OCI-LY7 (cell line): Measurements from ENCODE around the gene ATP1A2. TPM values are rescaled to one million over a fixed set of nuclear protein-coding genes. Genes with fewer than 3 reads are reported as not detected.

Experiments
- BruUV-seq: library from RNA; stranded (reverse); fragments of 400-500 nt; replicated peaks from 2 replicates; lab custom pipeline; 2021; lab: Mats Ljungman, UMichigan
- CTCF ChIA-PET: fragments of 300-600 bp; sonication (Branson Sonifier 250); formaldehyde crosslinking; loops from one replicate; lab custom pipeline; 2022; ENCODE audit warnings: antibody characterized with exemption; ENCODE audit not compliant: unreplicated experiment; lab: Charles Lee
- POLR2A ChIA-PET: fragments of 300-600 bp; sonication (Branson Sonifier 250); formaldehyde crosslinking; loops from one replicate; lab custom pipeline; 2022; ENCODE audit warnings: antibody characterized with exemption; lab: Charles Lee
- DNase-seq: peaks from one replicate; pipeline ENCODE4 v3.0.0-alpha.2; 2015; ENCODE audit warnings: low spot score
- H2AFZ ChIP-seq: fragments of 200-600 bp; sonication (generic), shearing (Covaris generic); 2 replicates; pipeline ENCODE4 v1.6.1; 2014; ENCODE audit warnings: mild to moderate bottlenecking, antibody characterized with exemption, low read length, moderate library complexity
- H3K27ac ChIP-seq: fragments of 200-600 bp; sonication (generic); 2 replicates; pipeline ENCODE4 v1.5.1; 2014; ENCODE audit warnings: mixed run types, low read depth, mild to moderate bottlenecking, moderate library complexity, low read length, inconsistent platforms; ENCODE audit not compliant: poor library complexity, severe bottlenecking
- H3K36me3 ChIP-seq: fragments of 200-600 bp; sonication (generic); 2 replicates; pipeline ENCODE4 v1.6.1; 2014; ENCODE audit warnings: mild to moderate bottlenecking, antibody characterized with exemption, low read length, moderate library complexity, mixed read lengths; ENCODE audit not compliant: insufficient read depth
- H3K4me1 ChIP-seq: fragments of 200-600 bp; sonication (generic); 2 replicates; pipeline ENCODE4 v1.5.1; 2014; ENCODE audit warnings: mild to moderate bottlenecking, low read length; ENCODE audit not compliant: insufficient read depth, poor library complexity, severe bottlenecking
- H3K4me2 ChIP-seq: fragments of 200-600 bp; sonication (generic); 2 replicates; pipeline ENCODE4 v1.6.1; 2014; ENCODE audit warnings: mild to moderate bottlenecking, low read length
- H3K4me3 ChIP-seq: fragments of 200-600 bp; sonication (generic); 2 replicates; pipeline ENCODE4 v1.5.1; 2014; ENCODE audit warnings: mild to moderate bottlenecking, low read depth, low read length; ENCODE audit not compliant: poor library complexity, severe bottlenecking
- H3K79me2 ChIP-seq: fragments of 200-600 bp; sonication (generic); 2 replicates; pipeline ENCODE4 v1.6.1; 2016; ENCODE audit warnings: low read depth, mild to moderate bottlenecking, low read length, moderate library complexity, mixed read lengths; ENCODE audit not compliant: insufficient read depth
- H3K9me2 ChIP-seq: fragments of 200-600 bp; sonication (generic); 2 replicates; pipeline ENCODE4 v1.6.1; 2016; ENCODE audit warnings: mild to moderate bottlenecking, low read length, mixed read lengths; ENCODE audit not compliant: insufficient read depth
- H3K9me3 ChIP-seq: fragments of 200-600 bp; sonication (generic); 2 replicates; pipeline ENCODE4 v1.6.1; 2014; ENCODE audit warnings: mild to moderate bottlenecking, mixed run types, low read length, mixed read lengths
- H4K20me1 ChIP-seq: fragments of 200-600 bp; sonication (generic); 2 replicates; pipeline ENCODE4 v1.6.1; 2014; ENCODE audit warnings: mild to moderate bottlenecking, antibody characterized with exemption, low read length, moderate library complexity, mixed read lengths; ENCODE audit not compliant: insufficient read depth
- CTCF ChIP-seq: fragments of 200-600 bp; sonication (generic); conservative IDR thresholded peaks from 2 replicates; pipeline ENCODE4 v1.5.1; 2014; ENCODE audit warnings: mild to moderate bottlenecking, antibody characterized with exemption, low read length, moderate library complexity, mixed read lengths
- EZH2phosphoT487 ChIP-seq: fragments of 200-600 bp; sonication (generic); IDR thresholded peaks from 2 replicates; pipeline ENCODE4 v1.6.1; 2018; ENCODE audit warnings: low read depth, borderline replicate concordance, mild to moderate bottlenecking, mixed run types, antibody characterized with exemption, low read length, moderate library complexity, mixed read lengths
- intact Hi-C: fragments of 100-400 bp; cut with micrococcal nuclease; formaldehyde crosslinking; loops from one replicate; pipeline ENCODE4 v1.10.0; 2022; ENCODE audit not compliant: unreplicated experiment
- total RNA-seq, 2 experiments: library from RNA; depleted of rRNA in 1 of 2; stranded (reverse); fragments of >200 nt in 1 of 2; shearing (Covaris generic) in 1 of 2; gene quantifications; 2 replicates each; pipeline ENCODE4 v1.2.3, GENCODE V29; 2014 to 2022

ATP1A2 gene
- total RNA-seq, 2 experiments from 2014 or later = not detected

DNA sequence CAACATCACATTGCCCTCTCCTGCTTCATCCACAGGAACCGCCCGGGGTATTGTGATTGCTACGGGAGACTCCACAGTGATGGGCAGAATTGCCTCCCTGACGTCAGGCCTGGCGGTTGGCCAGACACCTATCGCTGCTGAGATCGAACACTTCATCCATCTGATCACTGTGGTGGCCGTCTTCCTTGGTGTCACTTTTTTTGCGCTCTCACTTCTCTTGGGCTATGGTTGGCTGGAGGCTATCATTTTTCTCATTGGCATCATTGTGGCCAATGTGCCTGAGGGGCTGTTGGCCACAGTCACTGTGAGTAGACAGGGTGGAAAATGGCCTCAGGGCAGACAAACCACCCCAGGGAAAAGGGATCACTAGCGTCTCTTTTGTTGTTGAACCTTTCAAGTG is 48.6 kb downstream of the ATP1A2 start:
- Histone ChIP-seq H3K36me3 (no peaks in the 10 kb centered on the region), H3K4me2 (no peak overlapping the region), H4K20me1 (no peaks in the 10 kb centered on the region), H3K79me2 (no peaks in the 10 kb centered on the region), H3K4me3 (no peak overlapping the region), H3K9me2 (no peaks in the 10 kb centered on the region), H2AFZ (no peak overlapping the region), H3K27ac (no peak overlapping the region), H3K9me3 (no peaks in the 10 kb centered on the region), H3K4me1 (no peaks in the 10 kb centered on the region)
- ChIA-PET POLR2A (interaction anchor here (0.6 kb wide), 1 partner anchor 95 kb away, joined by 7 read pairs; no protein-coding TSS in a partner anchor), CTCF (no interaction called here)
- TF ChIP-seq EZH2phosphoT487 (no peak), CTCF (no peak)
- intact Hi-C loops = no loop called here
- DNase-seq = no peak
- BruUV-seq = no TSS peak

DNA sequence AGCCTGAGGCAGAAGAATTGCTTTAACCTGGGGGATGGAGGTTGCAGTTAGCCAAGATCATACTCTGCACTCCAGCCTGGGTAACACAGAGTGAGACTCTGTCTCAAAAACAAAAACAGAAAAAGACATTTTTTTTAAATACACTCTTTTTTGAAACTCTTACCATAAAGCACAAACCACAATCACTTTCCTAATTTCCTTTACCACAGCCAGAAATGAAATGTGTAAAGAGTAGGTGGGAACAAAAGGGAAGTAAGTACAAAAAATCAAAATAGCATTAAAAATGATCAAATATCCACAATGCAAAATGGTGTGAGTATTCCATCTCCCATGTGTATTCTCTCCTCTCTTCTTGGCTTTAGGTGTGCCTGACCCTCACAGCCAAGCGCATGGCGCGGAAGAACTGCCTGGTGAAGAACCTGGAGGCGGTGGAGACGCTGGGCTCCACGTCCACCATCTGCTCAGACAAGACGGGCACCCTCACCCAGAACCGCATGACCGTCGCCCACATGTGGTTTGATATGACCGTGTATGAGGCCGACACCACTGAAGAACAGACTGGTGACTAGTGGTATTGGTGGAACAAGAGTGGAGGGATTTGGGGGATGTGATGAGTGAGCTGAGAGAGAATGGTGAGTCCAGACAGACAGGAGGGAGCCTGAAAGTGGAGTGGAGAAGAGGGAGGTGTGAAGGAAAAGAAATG is 50.8 kb downstream of the ATP1A2 start:
- BruUV-seq = no TSS peak

More for the DNA sequence above, 50.8 kb downstream of the ATP1A2 start:
- H3K4me2 ChIP-seq = no peak overlapping the region
- no peaks in the 10 kb centered on the region for H3K79me2 ChIP-seq
- no peaks in the 10 kb centered on the region for H4K20me1 ChIP-seq
- H3K36me3 ChIP-seq = no peaks in the 10 kb centered on the region
- no peak overlapping the region for H2AFZ ChIP-seq
- POLR2A ChIA-PET = no interaction called here
- H3K27ac ChIP-seq = no peak overlapping the region
- no peaks in the 10 kb centered on the region for H3K9me3 ChIP-seq
- H3K4me1 ChIP-seq = peaks cover 8% of the 10 kb centered on the region
- H3K4me3 ChIP-seq = no peak overlapping the region
- intact Hi-C loops = no loop called here
- CTCF ChIA-PET = interaction anchor here (0.6 kb wide), 1 partner anchor 48 kb away, joined by 3 read pairs; no protein-coding TSS in a partner anchor
- no peak for DNase-seq
- H3K9me2 ChIP-seq = no peaks in the 10 kb centered on the region
- TF ChIP-seq CTCF = no peak
